Measurements from ENCODE around the gene CCDC15.

CCDC15 gene

DNA sequence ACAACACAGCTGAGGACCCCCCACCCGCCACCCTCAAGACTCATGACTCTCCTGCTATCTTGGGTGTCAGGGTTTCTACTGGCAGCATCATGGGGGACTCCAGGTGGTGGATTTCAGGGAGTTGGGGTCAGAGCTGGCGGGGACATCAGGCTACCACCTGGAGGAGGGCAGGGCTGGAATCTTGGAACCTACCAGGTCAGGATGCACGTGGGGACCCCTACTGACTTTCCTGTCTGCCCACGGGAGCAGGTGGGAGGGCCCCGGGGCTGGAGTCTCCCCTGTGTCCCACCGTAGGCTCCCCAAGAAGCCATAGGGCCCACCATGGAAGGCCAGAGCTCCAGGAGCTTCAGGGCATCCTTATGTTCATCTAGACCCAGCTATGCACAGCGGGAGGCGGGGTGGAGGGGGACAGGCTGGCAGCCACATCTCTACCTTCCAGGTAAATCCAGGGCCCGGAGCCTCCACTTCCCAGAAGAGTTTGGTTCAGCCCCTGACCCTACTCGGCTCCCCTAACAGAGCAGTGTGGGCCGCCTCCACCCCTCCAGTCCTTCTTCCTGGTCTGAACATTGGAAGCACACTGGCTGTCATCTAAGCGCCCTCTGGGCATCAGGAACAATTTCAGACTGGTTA, 119.1 kb downstream of the CCDC15 start:
- Mint-ChIP-seq H3K36me3 (ENCODE audit: low read depth) (no peaks in the 10 kb centered on the region), H3K9me3 (no peaks in the 10 kb centered on the region), H3K4me1 (peaks cover 44% of the 10 kb centered on the region), H3K4me3 (no peak overlapping the region), H3K27ac (no peak overlapping the region), H3K27me3 (ENCODE audit: low read depth, poor library complexity) (peaks cover 10% of the 10 kb centered on the region)
- DNase-seq, result no peak
- TF ChIP-seq, protein P1, sequence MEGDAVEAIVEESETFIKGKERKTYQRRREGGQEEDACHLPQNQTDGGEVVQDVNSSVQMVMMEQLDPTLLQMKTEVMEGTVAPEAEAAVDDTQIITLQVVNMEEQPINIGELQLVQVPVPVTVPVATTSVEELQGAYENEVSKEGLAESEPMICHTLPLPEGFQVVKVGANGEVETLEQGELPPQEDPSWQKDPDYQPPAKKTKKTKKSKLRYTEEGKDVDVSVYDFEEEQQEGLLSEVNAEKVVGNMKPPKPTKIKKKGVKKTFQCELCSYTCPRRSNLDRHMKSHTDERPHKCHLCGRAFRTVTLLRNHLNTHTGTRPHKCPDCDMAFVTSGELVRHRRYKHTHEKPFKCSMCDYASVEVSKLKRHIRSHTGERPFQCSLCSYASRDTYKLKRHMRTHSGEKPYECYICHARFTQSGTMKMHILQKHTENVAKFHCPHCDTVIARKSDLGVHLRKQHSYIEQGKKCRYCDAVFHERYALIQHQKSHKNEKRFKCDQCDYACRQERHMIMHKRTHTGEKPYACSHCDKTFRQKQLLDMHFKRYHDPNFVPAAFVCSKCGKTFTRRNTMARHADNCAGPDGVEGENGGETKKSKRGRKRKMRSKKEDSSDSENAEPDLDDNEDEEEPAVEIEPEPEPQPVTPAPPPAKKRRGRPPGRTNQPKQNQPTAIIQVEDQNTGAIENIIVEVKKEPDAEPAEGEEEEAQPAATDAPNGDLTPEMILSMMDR (IDR thresholded peaks at IDR 0.05), result no peak

DNA sequence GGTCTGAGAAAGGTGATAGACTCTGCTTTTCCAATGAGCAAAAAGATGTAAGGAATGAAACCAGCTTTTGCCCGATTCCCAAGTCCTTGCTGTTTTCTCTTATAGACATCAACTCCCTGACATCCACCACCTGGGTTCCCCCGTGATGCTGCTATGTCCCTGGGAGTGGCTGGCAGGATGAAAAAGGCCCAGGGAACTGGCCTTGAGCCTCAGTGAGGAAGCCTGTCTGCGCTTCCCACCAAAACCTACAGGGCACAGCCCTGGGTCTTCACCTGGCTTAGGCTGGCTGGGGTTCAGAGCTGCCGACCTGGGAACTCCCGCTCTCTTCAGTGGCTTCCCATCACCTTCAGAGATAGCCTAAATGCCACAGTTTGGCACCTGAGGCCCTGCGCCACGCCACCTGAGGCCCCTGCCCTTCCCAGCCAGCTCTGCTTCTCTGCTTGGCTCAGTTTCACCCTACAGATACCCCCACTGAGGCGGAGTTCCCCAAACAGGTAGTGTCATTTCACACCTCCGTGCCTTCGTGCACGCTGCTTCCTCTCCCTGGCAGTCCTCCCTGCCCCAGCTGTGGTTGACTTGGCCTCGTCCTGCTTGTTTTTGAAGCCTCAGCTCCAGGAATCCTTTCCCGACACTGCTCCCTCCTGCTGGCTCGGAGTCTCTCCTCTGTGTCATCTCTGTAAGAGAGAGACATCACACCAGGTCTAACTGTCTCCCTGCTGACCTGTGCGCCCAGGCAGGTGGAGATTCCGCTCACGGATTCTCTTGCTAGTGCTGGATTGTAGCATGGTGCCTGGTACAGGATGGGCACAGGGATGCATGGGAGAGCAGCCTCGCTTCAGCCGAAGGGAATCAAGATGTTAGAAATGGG, 119.8 kb downstream of the CCDC15 start:
- Mint-ChIP-seq H3K36me3 (ENCODE audit: low read depth) (no peaks in the 10 kb centered on the region), H3K27ac (no peak overlapping the region), H3K27me3 (ENCODE audit: low read depth, poor library complexity) (peaks cover 10% of the 10 kb centered on the region), H3K4me3 (no peak overlapping the region), H3K4me1 (peaks cover 44% of the 10 kb centered on the region), H3K9me3 (no peaks in the 10 kb centered on the region)
- DNase-seq, result no peak
- TF ChIP-seq, protein P1 (IDR thresholded peaks at IDR 0.05), result no peak

DNA sequence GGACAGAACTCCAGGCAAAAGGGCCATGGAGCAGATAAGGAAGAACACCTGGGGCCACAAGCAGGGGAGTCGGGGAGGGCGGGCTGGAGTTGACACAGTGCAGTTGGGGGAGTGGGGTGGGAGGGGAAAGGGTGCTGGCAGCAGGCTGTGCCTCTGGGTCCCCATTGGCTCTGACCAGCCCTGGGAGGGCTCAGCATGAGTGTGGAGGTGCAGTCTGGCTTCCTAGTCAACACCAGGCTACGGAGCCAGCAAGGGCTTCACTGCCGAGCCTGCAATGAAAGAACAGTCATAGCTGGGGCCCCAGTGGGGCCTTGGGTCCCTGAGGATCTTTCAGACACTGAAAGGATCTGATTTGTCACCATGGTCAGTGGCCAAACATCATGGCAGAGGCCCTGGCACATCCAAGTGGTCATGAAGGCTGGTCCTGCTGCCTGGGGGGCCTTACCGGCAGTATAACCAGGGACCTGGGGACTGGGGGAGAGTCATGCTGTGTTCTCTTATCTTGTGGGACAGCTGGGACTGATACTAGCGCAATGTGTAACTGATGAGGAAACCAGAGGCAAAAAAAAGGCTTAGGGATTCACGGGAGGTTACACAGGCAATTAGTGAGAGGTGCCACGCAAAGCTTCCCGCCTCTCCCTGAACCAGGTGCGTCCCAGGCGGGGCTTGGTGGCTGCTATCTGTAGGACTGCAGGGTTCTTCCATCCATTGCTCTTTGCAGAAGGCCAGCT, 120.7 kb downstream of the CCDC15 start:
- peaks cover 38% of the 10 kb centered on the region for H3K4me1 Mint-ChIP-seq
- TF ChIP-seq, protein P1 (IDR thresholded peaks at IDR 0.05), result no peak
- H3K9me3 Mint-ChIP-seq, result no peaks in the 10 kb centered on the region
- no peak overlapping the region for H3K27ac Mint-ChIP-seq
- H3K27me3 Mint-ChIP-seq (ENCODE audit: low read depth, poor library complexity), result peaks cover 14% of the 10 kb centered on the region
- H3K36me3 Mint-ChIP-seq (ENCODE audit: low read depth), result no peaks in the 10 kb centered on the region
- no peak overlapping the region for H3K4me3 Mint-ChIP-seq
- no peak for DNase-seq

DNA sequence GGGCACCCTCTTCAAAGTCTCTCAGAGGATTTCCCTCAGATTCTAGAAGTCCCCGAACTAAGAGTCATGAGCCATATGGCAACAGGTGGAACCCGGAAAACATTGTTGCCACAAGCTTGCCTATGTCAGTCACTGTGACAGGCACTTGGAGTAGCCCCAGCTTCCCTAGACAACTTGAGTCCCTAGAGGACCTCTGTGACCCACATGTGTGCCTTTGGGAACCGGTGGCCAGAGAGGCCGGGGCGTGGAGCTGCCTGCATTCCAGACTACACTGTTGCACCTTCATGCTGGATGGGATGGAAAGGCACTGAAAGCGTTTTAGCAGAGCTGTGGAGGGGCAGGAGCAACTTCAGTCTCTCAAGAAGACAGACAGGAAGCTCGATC, 121.2 kb downstream of the CCDC15 start:
- no peak overlapping the region for H3K4me3 Mint-ChIP-seq
- DNase-seq, result no peak
- H3K36me3 Mint-ChIP-seq (ENCODE audit: low read depth), result no peaks in the 10 kb centered on the region
- H3K27ac Mint-ChIP-seq, result no peak overlapping the region
- no peaks in the 10 kb centered on the region for H3K9me3 Mint-ChIP-seq
- peaks cover 32% of the 10 kb centered on the region for H3K4me1 Mint-ChIP-seq
- peaks cover 14% of the 10 kb centered on the region for H3K27me3 Mint-ChIP-seq (ENCODE audit: low read depth, poor library complexity)
- TF ChIP-seq, protein P1 (IDR thresholded peaks at IDR 0.05), result no peak

DNA sequence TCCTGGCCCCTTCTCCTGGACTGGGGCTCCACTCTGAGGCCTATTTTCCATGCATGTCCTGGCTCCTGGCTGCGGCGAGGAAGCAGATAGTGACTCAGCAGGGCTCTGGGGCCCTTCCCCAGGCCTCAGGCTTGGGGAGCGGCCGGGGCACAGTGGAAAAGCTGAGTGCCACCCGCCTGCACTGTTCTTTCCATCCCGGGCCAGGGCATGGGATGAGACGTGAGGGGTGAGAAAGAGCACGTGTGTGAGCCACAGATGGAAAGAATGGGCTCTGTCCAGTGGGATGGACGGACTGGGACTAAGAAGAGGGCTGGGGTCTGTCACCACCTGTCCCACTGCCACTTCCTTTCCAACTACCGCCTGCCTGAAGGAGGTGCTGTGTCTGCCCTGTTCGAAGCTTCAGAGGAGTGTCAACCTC, 121.9 kb downstream of the CCDC15 start:
- Mint-ChIP-seq H3K27me3 (ENCODE audit: low read depth, poor library complexity) (peaks cover 14% of the 10 kb centered on the region), H3K4me3 (no peak overlapping the region), H3K27ac (no peak overlapping the region), H3K36me3 (ENCODE audit: low read depth) (no peaks in the 10 kb centered on the region), H3K4me1 (peaks cover 25% of the 10 kb centered on the region), H3K9me3 (no peaks in the 10 kb centered on the region)
- no peak for DNase-seq
- TF ChIP-seq, protein P1 (IDR thresholded peaks at IDR 0.05), result no peak
